Measurements from ENCODE around the gene MAP2.

MAP2 gene

GRCh38 chr2:209425471-209426071, 1.7 kb downstream of the MAP2 start:
- Mint-ChIP-seq H3K4me3 (peak overlapping the region; percentile 91), H3K27ac (no peak overlapping the region), H3K36me3 (ENCODE audit: low read depth) (no peaks in the 10 kb centered on the region), H3K27me3 (ENCODE audit: low read depth, poor library complexity) (peaks cover 29% of the 10 kb centered on the region), H3K9me3 (no peaks in the 10 kb centered on the region), H3K4me1 (peaks cover 31% of the 10 kb centered on the region)
- peak; percentile 51 for TF ChIP-seq CTCF (IDR thresholded peaks at IDR 0.05)
- peak; percentile 12 for DNase-seq

GRCh38 chr2:209426432-209426831, 2.6 kb downstream of the MAP2 start:
- no peak for DNase-seq
- Mint-ChIP-seq H3K36me3 (ENCODE audit: low read depth) (no peaks in the 10 kb centered on the region), H3K4me1 (peaks cover 31% of the 10 kb centered on the region), H3K27me3 (ENCODE audit: low read depth, poor library complexity) (peaks cover 24% of the 10 kb centered on the region), H3K4me3 (peak overlapping the region; percentile 91), H3K27ac (no peak overlapping the region), H3K9me3 (no peaks in the 10 kb centered on the region)
- TF ChIP-seq CTCF (IDR thresholded peaks at IDR 0.05) = no peak

- H3K36me3 Mint-ChIP-seq (ENCODE audit: low read depth) = no peaks in the 10 kb centered on the region
- no peaks in the 10 kb centered on the region for H3K27me3 Mint-ChIP-seq (ENCODE audit: low read depth, poor library complexity)
- H3K4me1 Mint-ChIP-seq = peaks cover under 1% of the 10 kb centered on the region
- TF ChIP-seq CTCF (IDR thresholded peaks at IDR 0.05) = no peak
- no peak overlapping the region for H3K27ac Mint-ChIP-seq
- DNase-seq = no peak
- no peaks in the 10 kb centered on the region for H3K9me3 Mint-ChIP-seq
- no peak overlapping the region for H3K4me3 Mint-ChIP-seq
Measured at GRCh38 chr2:209431701-209432100, 7.9 kb downstream of the MAP2 start.

- Mint-ChIP-seq H3K4me3 (no peak overlapping the region), H3K27ac (no peak overlapping the region), H3K4me1 (no peaks in the 10 kb centered on the region), H3K27me3 (ENCODE audit: low read depth, poor library complexity) (peaks cover 6% of the 10 kb centered on the region), H3K36me3 (ENCODE audit: low read depth) (no peaks in the 10 kb centered on the region), H3K9me3 (no peaks in the 10 kb centered on the region)
- TF ChIP-seq CTCF (IDR thresholded peaks at IDR 0.05) = no peak
- no peak for DNase-seq
Measured at GRCh38 chr2:209441541-209441940, 17.7 kb downstream of the MAP2 start.

- H3K27me3 Mint-ChIP-seq (ENCODE audit: low read depth, poor library complexity) = peaks cover 6% of the 10 kb centered on the region
- H3K9me3 Mint-ChIP-seq = no peaks in the 10 kb centered on the region
- no peak overlapping the region for H3K4me3 Mint-ChIP-seq
- H3K27ac Mint-ChIP-seq = no peak overlapping the region
- no peaks in the 10 kb centered on the region for H3K4me1 Mint-ChIP-seq
- no peak for DNase-seq
- H3K36me3 Mint-ChIP-seq (ENCODE audit: low read depth) = no peaks in the 10 kb centered on the region
- no peak for TF ChIP-seq CTCF (IDR thresholded peaks at IDR 0.05)
Measured at GRCh38 chr2:209442939-209443338, 19.1 kb downstream of the MAP2 start.

- DNase-seq = no peak
- Mint-ChIP-seq H3K27ac (no peak overlapping the region), H3K4me1 (no peaks in the 10 kb centered on the region), H3K9me3 (no peaks in the 10 kb centered on the region), H3K36me3 (ENCODE audit: low read depth) (no peaks in the 10 kb centered on the region), H3K27me3 (ENCODE audit: low read depth, poor library complexity) (peaks cover 6% of the 10 kb centered on the region), H3K4me3 (no peak overlapping the region)
- no peak for TF ChIP-seq CTCF (IDR thresholded peaks at IDR 0.05)
Measured at GRCh38 chr2:209445485-209445884, 21.6 kb downstream of the MAP2 start.

All from nephron progenitor cell (in vitro differentiated cells).